ENCODE measurements around the gene USH2A. TPM values are rescaled to one million over a fixed set of nuclear protein-coding genes. Genes with fewer than 3 reads are reported as not detected.

The USH2A gene
- polyA plus RNA-seq, 1 donor from 2014 or later: 0.17 TPM

GRCh38 chr1:215957663-215958062 is 465.6 kb downstream of the USH2A start (continued):
- peak; percentile 84 for TF ChIP-seq EP300 (conservative IDR thresholded peaks at IDR 0.05; ENCODE audit: poor library complexity, severe bottlenecking)

DNA sequence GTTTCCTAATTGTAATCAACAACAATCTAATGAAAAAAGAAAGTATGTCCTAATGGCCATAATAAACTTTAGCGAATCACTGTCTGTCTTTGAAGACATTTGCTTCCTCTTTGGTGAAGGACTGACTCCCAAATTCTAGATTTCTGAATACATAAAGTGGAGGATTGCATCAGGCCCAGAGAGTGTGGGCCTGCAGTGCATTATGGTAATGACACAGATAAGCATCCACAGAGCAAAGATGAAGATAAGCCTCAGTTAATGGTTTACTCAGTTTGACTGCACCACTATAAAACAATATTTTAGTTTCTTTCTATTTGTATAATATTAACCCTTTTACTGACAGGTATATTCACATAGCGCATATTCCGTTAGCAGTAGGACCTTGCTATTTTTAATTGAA is 490.7 kb downstream of the USH2A start:
- no peaks in the 10 kb centered on the region for H3K36me3 ChIP-seq (ENCODE audit: insufficient read depth, low read length)

GRCh38 chr1:215926670-215927069 is 496.6 kb downstream of the USH2A start:
- Histone ChIP-seq H3K27ac (ENCODE audit: low read length) (no peak overlapping the region), H3K4me3 (ENCODE audit: low read length) (no peak overlapping the region), H4K20me1 (ENCODE audit: insufficient read depth) (no peaks in the 10 kb centered on the region), H3F3A (ENCODE audit: insufficient read depth, low read length, poor library complexity, severe bottlenecking) (no peaks in the 10 kb centered on the region), H3K9me3 (ENCODE audit: low read length) (no peaks in the 10 kb centered on the region), H3K27me3 (ENCODE audit: insufficient read depth, low read depth, low read length) (no peaks in the 10 kb centered on the region), H3K79me2 (replicated peaks; ENCODE audit: insufficient read depth, low read length) (no peaks in the 10 kb centered on the region), H3K9me2 (ENCODE audit: insufficient read depth, low read length) (no peaks in the 10 kb centered on the region), H2AFZ (ENCODE audit: low read depth, low read length) (no peak overlapping the region), H3K9ac (ENCODE audit: low read length) (no peak overlapping the region), H3K4me2 (ENCODE audit: low read length) (no peak overlapping the region), H3K36me3 (ENCODE audit: insufficient read depth, low read length) (no peaks in the 10 kb centered on the region)
- TF ChIP-seq, protein P1, sequence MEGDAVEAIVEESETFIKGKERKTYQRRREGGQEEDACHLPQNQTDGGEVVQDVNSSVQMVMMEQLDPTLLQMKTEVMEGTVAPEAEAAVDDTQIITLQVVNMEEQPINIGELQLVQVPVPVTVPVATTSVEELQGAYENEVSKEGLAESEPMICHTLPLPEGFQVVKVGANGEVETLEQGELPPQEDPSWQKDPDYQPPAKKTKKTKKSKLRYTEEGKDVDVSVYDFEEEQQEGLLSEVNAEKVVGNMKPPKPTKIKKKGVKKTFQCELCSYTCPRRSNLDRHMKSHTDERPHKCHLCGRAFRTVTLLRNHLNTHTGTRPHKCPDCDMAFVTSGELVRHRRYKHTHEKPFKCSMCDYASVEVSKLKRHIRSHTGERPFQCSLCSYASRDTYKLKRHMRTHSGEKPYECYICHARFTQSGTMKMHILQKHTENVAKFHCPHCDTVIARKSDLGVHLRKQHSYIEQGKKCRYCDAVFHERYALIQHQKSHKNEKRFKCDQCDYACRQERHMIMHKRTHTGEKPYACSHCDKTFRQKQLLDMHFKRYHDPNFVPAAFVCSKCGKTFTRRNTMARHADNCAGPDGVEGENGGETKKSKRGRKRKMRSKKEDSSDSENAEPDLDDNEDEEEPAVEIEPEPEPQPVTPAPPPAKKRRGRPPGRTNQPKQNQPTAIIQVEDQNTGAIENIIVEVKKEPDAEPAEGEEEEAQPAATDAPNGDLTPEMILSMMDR (IDR thresholded peaks at IDR 0.05; ENCODE audit: poor library complexity, severe bottlenecking): no peak
- TF ChIP-seq TAF1 (IDR thresholded peaks at IDR 0.05; ENCODE audit: low read depth) (no peak), SMC3 (conservative IDR thresholded peaks at IDR 0.05; ENCODE audit: poor library complexity) (no peak), EZH2 (IDR thresholded peaks at IDR 0.05; ENCODE audit: borderline replicate concordance, insufficient read depth, low read length, poor library complexity, severe bottlenecking) (no peak)

More for the DNA sequence above, 490.7 kb downstream of the USH2A start:
- Histone ChIP-seq H3K27ac (ENCODE audit: low read length) (no peak overlapping the region), H3K9me2 (ENCODE audit: insufficient read depth, low read length) (no peaks in the 10 kb centered on the region), H2AFZ (ENCODE audit: low read depth, low read length) (no peak overlapping the region), H3F3A (ENCODE audit: insufficient read depth, low read length, poor library complexity, severe bottlenecking) (no peaks in the 10 kb centered on the region), H4K20me1 (ENCODE audit: insufficient read depth) (no peaks in the 10 kb centered on the region), H3K27me3 (ENCODE audit: insufficient read depth, low read depth, low read length) (no peaks in the 10 kb centered on the region), H3K4me2 (ENCODE audit: low read length) (no peak overlapping the region), H3K9me3 (ENCODE audit: low read length) (no peaks in the 10 kb centered on the region), H3K9ac (ENCODE audit: low read length) (no peak overlapping the region), H3K79me2 (replicated peaks; ENCODE audit: insufficient read depth, low read length) (no peaks in the 10 kb centered on the region), H3K4me3 (ENCODE audit: low read length) (no peak overlapping the region)
- TF ChIP-seq TAF1 (IDR thresholded peaks at IDR 0.05; ENCODE audit: low read depth) (no peak), RAD21 (conservative IDR thresholded peaks at IDR 0.05) (no peak), POLR2AphosphoS5 (IDR thresholded peaks at IDR 0.05) (no peak), SMC3 (conservative IDR thresholded peaks at IDR 0.05; ENCODE audit: poor library complexity) (no peak), EP300 (conservative IDR thresholded peaks at IDR 0.05; ENCODE audit: poor library complexity, severe bottlenecking) (no peak), EZH2 (IDR thresholded peaks at IDR 0.05; ENCODE audit: borderline replicate concordance, insufficient read depth, low read length, poor library complexity, severe bottlenecking) (no peak), MXI1 (conservative IDR thresholded peaks at IDR 0.05; ENCODE audit: poor library complexity, severe bottlenecking) (no peak)
- TF ChIP-seq, protein P1 (IDR thresholded peaks at IDR 0.05; ENCODE audit: poor library complexity, severe bottlenecking): no peak
- TF ChIP-seq, protein P2, sequence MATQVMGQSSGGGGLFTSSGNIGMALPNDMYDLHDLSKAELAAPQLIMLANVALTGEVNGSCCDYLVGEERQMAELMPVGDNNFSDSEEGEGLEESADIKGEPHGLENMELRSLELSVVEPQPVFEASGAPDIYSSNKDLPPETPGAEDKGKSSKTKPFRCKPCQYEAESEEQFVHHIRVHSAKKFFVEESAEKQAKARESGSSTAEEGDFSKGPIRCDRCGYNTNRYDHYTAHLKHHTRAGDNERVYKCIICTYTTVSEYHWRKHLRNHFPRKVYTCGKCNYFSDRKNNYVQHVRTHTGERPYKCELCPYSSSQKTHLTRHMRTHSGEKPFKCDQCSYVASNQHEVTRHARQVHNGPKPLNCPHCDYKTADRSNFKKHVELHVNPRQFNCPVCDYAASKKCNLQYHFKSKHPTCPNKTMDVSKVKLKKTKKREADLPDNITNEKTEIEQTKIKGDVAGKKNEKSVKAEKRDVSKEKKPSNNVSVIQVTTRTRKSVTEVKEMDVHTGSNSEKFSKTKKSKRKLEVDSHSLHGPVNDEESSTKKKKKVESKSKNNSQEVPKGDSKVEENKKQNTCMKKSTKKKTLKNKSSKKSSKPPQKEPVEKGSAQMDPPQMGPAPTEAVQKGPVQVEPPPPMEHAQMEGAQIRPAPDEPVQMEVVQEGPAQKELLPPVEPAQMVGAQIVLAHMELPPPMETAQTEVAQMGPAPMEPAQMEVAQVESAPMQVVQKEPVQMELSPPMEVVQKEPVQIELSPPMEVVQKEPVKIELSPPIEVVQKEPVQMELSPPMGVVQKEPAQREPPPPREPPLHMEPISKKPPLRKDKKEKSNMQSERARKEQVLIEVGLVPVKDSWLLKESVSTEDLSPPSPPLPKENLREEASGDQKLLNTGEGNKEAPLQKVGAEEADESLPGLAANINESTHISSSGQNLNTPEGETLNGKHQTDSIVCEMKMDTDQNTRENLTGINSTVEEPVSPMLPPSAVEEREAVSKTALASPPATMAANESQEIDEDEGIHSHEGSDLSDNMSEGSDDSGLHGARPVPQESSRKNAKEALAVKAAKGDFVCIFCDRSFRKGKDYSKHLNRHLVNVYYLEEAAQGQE (IDR thresholded peaks at IDR 0.05; ENCODE audit: borderline replicate concordance): no peak
